NCI-H2081 (cell line): ENCODE data around the gene ZC3H15.
"Not testable (repeated sequence)": the region's sequence is repeated elsewhere in the genome, so short reads cannot be mapped to it uniquely, and the experiment has no call there.

Experiments used
- DNase-seq, 2 experiments: peaks; one replicate each; lab custom pipeline; 2025; lab: John Stamatoyannopoulos, UW

Gene ZC3H15

GRCh38 chr2:186493564-186494085 is 7.6 kb downstream of the ZC3H15 start:
- DNase-seq: no peak

- no peak for DNase-seq
These were observed 10.3 kb downstream of the ZC3H15 start for GRCh38 chr2:186496401-186496800.

GRCh38 chr2:186497928-186498327 is 11.9 kb downstream of the ZC3H15 start:
- DNase-seq: no peak

- DNase-seq: no peak
These were observed 12.8 kb downstream of the ZC3H15 start for GRCh38 chr2:186498834-186499233.

- DNase-seq: peak; percentile 37 to 46
These were observed 18.0 kb downstream of the ZC3H15 start for GRCh38 chr2:186503827-186504606.

- no peak for DNase-seq
These were observed 22.2 kb downstream of the ZC3H15 start for GRCh38 chr2:186508263-186508662.

- DNase-seq: no peak
These were observed 29.3 kb downstream of the ZC3H15 start for GRCh38 chr2:186515376-186515775.

- no peak for DNase-seq
These were observed 30.3 kb downstream of the ZC3H15 start for GRCh38 chr2:186516396-186516795.

GRCh38 chr2:186517090-186517489 is 31.0 kb downstream of the ZC3H15 start:
- DNase-seq: no peak

GRCh38 chr2:186518291-186518690 is 32.2 kb downstream of the ZC3H15 start:
- no peak for DNase-seq

- no peak for DNase-seq
These were observed 32.9 kb downstream of the ZC3H15 start for GRCh38 chr2:186518945-186519344.

GRCh38 chr2:186521570-186522153 is 35.6 kb downstream of the ZC3H15 start:
- not testable (repeated sequence) for DNase-seq

- DNase-seq: no peak
These were observed 36.4 kb downstream of the ZC3H15 start for GRCh38 chr2:186522450-186522849.

GRCh38 chr2:186523791-186524190 is 37.7 kb downstream of the ZC3H15 start:
- DNase-seq: no peak

GRCh38 chr2:186526281-186526680 is 40.2 kb downstream of the ZC3H15 start:
- DNase-seq: no peak

GRCh38 chr2:186530314-186530713 is 44.3 kb downstream of the ZC3H15 start:
- no peak for DNase-seq

GRCh38 chr2:186531257-186531775 is 45.3 kb downstream of the ZC3H15 start:
- no peak for DNase-seq

- no peak for DNase-seq
These were observed 46.8 kb downstream of the ZC3H15 start for GRCh38 chr2:186532891-186533290.

- DNase-seq: no peak
These were observed 47.7 kb downstream of the ZC3H15 start for GRCh38 chr2:186533717-186534116.

GRCh38 chr2:186534406-186534805 is 48.3 kb downstream of the ZC3H15 start:
- DNase-seq: no peak

GRCh38 chr2:186535861-186536260 is 49.8 kb downstream of the ZC3H15 start:
- DNase-seq: no peak

- DNase-seq: no peak
These were observed 51.0 kb downstream of the ZC3H15 start for GRCh38 chr2:186537019-186537418.

GRCh38 chr2:186540941-186541340 is 54.9 kb downstream of the ZC3H15 start:
- no peak for DNase-seq
